Thymus (tissue), 11 donors: ENCODE measurements around the gene SLCO3A1. TPM values are rescaled to one million over a fixed set of nuclear protein-coding genes. Genes with fewer than 3 reads are reported as not detected.

Experiments
- DNase-seq, 9 donors: peaks; one replicate each; pipeline ENCODE4 v3.0.0-alpha.2; 2013; ENCODE audit warnings: low spot score in 9 of 9, low read depth in 6 of 9, missing footprints in 1 of 9
- H3K27ac ChIP-seq, 2 donors: one replicate each; pipeline ENCODE4 v1.5.1; 2013; ENCODE audit warnings: control low read depth in 1 of 2, low read depth in 1 of 2, low read length in 1 of 2, mild to moderate bottlenecking in 1 of 2, moderate library complexity in 1 of 2
- H3K27me3 ChIP-seq, 2 donors: one replicate each; pipeline ENCODE4 v1.5.1; 2013; ENCODE audit warnings: low read length in 1 of 2; ENCODE audit not compliant: control insufficient read depth in 2 of 2, insufficient read depth in 1 of 2
- H3K36me3 ChIP-seq, 2 donors: one replicate each; pipeline ENCODE4 v1.5.1; 2013; ENCODE audit warnings: low read length in 1 of 2, mild to moderate bottlenecking in 1 of 2, moderate library complexity in 1 of 2; ENCODE audit not compliant: control insufficient read depth in 2 of 2, insufficient read depth in 2 of 2
- H3K4me1 ChIP-seq, 2 donors: one replicate each; pipeline ENCODE4 v1.5.1; 2013; ENCODE audit warnings: low read length in 2 of 2; ENCODE audit not compliant: control insufficient read depth in 2 of 2, insufficient read depth in 2 of 2
- H3K4me3 ChIP-seq, 2 donors: one replicate each; pipeline ENCODE4 v1.5.1; 2013; ENCODE audit warnings: low read length in 2 of 2, control low read depth in 1 of 2, mild to moderate bottlenecking in 1 of 2
- H3K9me3 ChIP-seq, 2 donors: one replicate each; pipeline ENCODE4 v1.5.1; 2013; ENCODE audit warnings: low read length in 1 of 2, mild to moderate bottlenecking in 1 of 2; ENCODE audit not compliant: control insufficient read depth in 2 of 2, insufficient read depth in 1 of 2
- WGBS: extraction: QIAGEN DNeasy Blood & Tissue Kit; methylation state at CpG from one replicate; pipeline ENCODE4 v1.1.7; 2013; 5-methylcytosine and 5-hydroxymethylcytosine counted together
- polyA plus RNA-seq: library from polyadenylated mRNA; stranded (reverse); fragments of 200-250 nt; gene quantifications from one replicate; pipeline ENCODE4 v1.2.3, GENCODE V29; 2013
- total RNA-seq: library from RNA; stranded (reverse); fragments of 120-200 nt; gene quantifications from one replicate; pipeline ENCODE4 v1.2.4, GENCODE V29; 2013
- donor health status: healthy.

The SLCO3A1 gene
- total and polyA plus RNA-seq, 2 donors = 1.6 to 7.9 TPM

GRCh38 chr15:91855241-91855640, 1.7 kb downstream of the SLCO3A1 start:
- H3K4me1 ChIP-seq = peaks cover 11 to 40% of the 10 kb centered on the region in 2 donors
- peaks cover 30 to 38% of the 10 kb centered on the region in 2 donors for H3K27me3 ChIP-seq
- peaks cover 0 to 2% of the 10 kb centered on the region in 2 donors for H3K9me3 ChIP-seq
- H3K27ac ChIP-seq = no peak overlapping the region
- H3K4me3 ChIP-seq = no peak overlapping the region
- 75% methylated on average over 6 of the region's 6 CpGs for WGBS
- no peak for DNase-seq
- no peaks in the 10 kb centered on the region for H3K36me3 ChIP-seq

- peaks cover 32 to 36% of the 10 kb centered on the region in 2 donors for H3K27me3 ChIP-seq
- no peaks in the 10 kb centered on the region for H3K36me3 ChIP-seq
- DNase-seq = no peak
- H3K4me1 ChIP-seq = peaks cover 11 to 44% of the 10 kb centered on the region in 2 donors
- H3K27ac ChIP-seq = no peak overlapping the region
- H3K4me3 ChIP-seq = no peak overlapping the region
- peaks cover 0 to 2% of the 10 kb centered on the region in 2 donors for H3K9me3 ChIP-seq
- whole genome bisulfite sequencing = 94% methylated on average over 14 of the region's 14 CpGs
Observed at GRCh38 chr15:91855684-91856489, 2.4 kb downstream of the SLCO3A1 start.

GRCh38 chr15:91857224-91857585, 3.7 kb downstream of the SLCO3A1 start:
- Histone ChIP-seq H3K27ac (no peak overlapping the region), H3K9me3 (peaks cover 0 to under 1% of the 10 kb centered on the region in 2 donors), H3K36me3 (no peaks in the 10 kb centered on the region), H3K27me3 (peaks cover 28 to 36% of the 10 kb centered on the region in 2 donors), H3K4me1 (peaks cover 9 to 46% of the 10 kb centered on the region in 2 donors), H3K4me3 (no peak overlapping the region)
- no peak for DNase-seq
- 85% methylated on average over 3 of the region's 3 CpGs for WGBS

DNA sequence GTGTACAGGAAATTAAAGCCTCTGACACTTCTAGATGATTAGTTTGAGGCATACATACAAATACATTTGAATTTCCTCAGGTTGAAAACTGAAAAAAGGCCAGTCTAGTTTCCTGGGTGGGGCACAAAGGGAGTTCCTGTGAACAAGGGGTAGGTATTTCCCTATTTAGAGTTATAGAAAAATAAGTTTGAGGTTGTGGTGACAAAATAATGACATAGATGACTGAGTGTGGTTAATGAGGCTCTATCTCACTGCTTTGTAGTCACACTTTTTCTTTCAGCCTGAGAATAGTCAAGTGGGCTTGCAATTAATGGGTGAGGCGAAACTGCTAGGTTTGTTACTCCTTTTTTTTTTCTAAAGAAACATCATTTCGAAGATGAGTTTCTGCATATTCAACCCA, 4.3 kb downstream of the SLCO3A1 start:
- H3K36me3 ChIP-seq = no peaks in the 10 kb centered on the region
- no peak overlapping the region for H3K4me3 ChIP-seq
- no peak overlapping the region for H3K27ac ChIP-seq
- H3K4me1 ChIP-seq = peaks cover 4 to 40% of the 10 kb centered on the region in 2 donors
- peak in 1 of 9 donors; percentile 62 for DNase-seq
- 68% methylated on average over 2 of the region's 2 CpGs for WGBS
- H3K9me3 ChIP-seq = no peaks in the 10 kb centered on the region
- H3K27me3 ChIP-seq = peaks cover 23 to 34% of the 10 kb centered on the region in 2 donors

- Histone ChIP-seq H3K4me3 (no peak overlapping the region), H3K9me3 (no peaks in the 10 kb centered on the region), H3K27me3 (peaks cover 4 to 8% of the 10 kb centered on the region in 2 donors), H3K36me3 (no peaks in the 10 kb centered on the region), H3K27ac (no peak overlapping the region), H3K4me1 (peaks cover 0 to 48% of the 10 kb centered on the region in 2 donors)
- WGBS = 97% methylated on average over 7 of the region's 7 CpGs
- DNase-seq = no peak
Observed at GRCh38 chr15:91860498-91860897, 7.0 kb downstream of the SLCO3A1 start.

DNA sequence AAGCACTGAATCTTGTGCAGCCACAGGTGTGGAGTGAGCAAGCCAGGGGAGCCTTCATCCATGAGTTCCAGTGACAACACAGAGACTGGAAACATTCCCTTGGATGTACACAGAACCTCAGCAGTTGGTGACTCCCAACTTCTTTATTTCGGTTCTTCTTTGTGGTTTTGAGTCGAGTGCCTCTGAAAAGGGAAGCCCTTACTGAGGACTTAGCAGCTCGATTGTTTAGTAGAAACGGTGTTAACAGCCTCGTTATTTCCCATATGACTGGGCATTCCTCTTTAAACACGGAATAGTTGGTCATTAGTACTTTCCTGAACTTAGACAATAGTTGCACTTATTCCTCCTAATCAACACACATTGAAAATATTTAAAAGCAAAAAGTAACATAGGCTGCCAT, 7.7 kb downstream of the SLCO3A1 start:
- Histone ChIP-seq H3K27me3 (peaks cover 1 to 2% of the 10 kb centered on the region in 2 donors), H3K36me3 (no peaks in the 10 kb centered on the region), H3K27ac (no peak overlapping the region), H3K9me3 (no peaks in the 10 kb centered on the region), H3K4me3 (no peak overlapping the region), H3K4me1 (peaks cover 3 to 49% of the 10 kb centered on the region in 2 donors)
- WGBS = 12% methylated on average over 6 of the region's 6 CpGs
- peak in 1 of 9 donors; percentile 47 for DNase-seq

DNA sequence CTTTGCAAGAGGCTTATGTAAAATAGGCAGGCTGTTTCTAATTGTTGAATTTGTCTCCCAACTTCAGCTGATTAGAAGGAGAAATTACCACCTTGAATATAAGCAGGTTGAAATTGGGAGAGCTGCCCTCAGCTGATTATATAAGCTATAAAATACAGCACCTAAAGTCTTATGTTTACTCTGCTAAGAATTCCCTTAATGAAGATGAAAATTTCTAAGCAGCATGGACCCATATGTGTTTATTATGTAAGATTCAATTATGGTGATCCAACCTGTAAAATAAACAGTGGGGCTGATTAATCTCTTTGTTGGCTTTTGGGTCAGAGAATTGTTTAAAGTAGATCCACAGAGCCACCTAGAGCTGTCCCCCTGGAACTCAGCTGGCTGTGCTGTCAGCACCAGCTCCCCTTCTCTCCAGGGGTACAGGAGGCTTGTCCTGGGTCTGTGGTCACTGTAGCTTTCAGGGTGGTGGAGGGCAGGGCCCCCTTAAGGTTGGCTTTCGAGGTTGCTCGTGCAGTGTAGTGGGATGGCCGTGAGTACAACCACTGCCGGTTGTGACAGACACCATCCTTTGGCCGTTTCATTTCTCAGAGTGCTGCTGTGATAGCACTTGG, 9.5 kb downstream of the SLCO3A1 start:
- DNase-seq = no peak
- 92% methylated on average over 5 of the region's 5 CpGs for WGBS
- no peaks in the 10 kb centered on the region for H3K9me3 ChIP-seq
- peaks cover 3 to 52% of the 10 kb centered on the region in 2 donors for H3K4me1 ChIP-seq
- no peak overlapping the region for H3K27ac ChIP-seq
- H3K36me3 ChIP-seq = no peaks in the 10 kb centered on the region
- peaks cover 0 to 2% of the 10 kb centered on the region in 2 donors for H3K27me3 ChIP-seq
- H3K4me3 ChIP-seq = no peak overlapping the region

- Histone ChIP-seq H3K9me3 (no peaks in the 10 kb centered on the region), H3K27me3 (peaks cover 0 to 2% of the 10 kb centered on the region in 2 donors), H3K27ac (no peak overlapping the region), H3K4me3 (no peak overlapping the region), H3K4me1 (peaks cover 3 to 50% of the 10 kb centered on the region in 2 donors), H3K36me3 (no peaks in the 10 kb centered on the region)
- no peak for DNase-seq
- WGBS = 94% methylated on average over 7 of the region's 7 CpGs
Observed at GRCh38 chr15:91863621-91864255, 10.2 kb downstream of the SLCO3A1 start.

DNA sequence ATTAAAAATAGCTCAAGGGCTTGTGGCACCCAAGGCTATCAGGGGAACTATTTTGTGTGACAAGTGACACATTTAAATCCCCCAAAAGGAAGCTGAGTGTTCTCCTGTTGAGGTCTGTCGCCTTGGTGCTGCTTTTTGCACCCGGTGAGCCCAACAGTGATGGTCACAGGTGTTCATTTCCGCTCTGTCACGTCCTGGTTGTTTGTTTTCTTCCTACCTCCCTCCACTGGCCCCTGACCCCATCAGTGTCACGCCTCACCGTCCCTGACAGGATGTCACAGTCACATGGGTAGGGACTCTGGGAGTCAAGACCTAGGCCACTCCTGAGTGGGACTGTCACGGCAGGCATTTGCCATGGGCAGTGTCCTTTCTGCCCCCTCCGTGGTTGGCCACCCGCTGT, 11.2 kb downstream of the SLCO3A1 start:
- Histone ChIP-seq H3K27ac (no peak overlapping the region), H3K4me1 (peaks cover 3 to 50% of the 10 kb centered on the region in 2 donors), H3K36me3 (no peaks in the 10 kb centered on the region), H3K9me3 (no peaks in the 10 kb centered on the region), H3K27me3 (peaks cover 0 to 2% of the 10 kb centered on the region in 2 donors), H3K4me3 (no peak overlapping the region)
- 43% methylated on average over 9 of the region's 9 CpGs for WGBS
- no peak for DNase-seq
